Measurements from ENCODE around the gene CFAP119.

DNA sequence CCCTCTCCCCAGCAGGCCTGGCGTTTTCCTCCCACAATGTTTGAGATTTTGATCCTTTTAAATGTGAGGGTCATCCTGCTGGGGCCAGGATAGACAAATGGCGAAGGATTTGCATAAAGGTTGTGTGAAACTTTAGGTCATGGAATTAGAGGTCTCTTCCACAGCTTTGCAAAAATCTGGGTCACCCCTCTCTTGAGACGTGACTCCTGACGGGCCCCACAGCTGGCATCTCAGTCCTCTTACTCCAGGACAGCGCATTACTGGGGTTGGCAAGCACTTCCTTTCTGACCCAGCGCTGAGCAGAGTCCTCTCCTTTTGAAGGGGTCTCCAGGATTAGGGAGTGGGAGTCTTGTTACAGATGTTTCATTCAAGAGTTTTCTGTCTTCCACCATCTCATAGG lies 17.7 kb upstream of the CFAP119 start:
- TF ChIP-seq GABPA (IDR thresholded peaks at IDR 0.05 in 1 of 2, conservative IDR thresholded peaks at IDR 0.05 in 1 of 2): no peak
- TF ChIP-seq, protein P1, sequence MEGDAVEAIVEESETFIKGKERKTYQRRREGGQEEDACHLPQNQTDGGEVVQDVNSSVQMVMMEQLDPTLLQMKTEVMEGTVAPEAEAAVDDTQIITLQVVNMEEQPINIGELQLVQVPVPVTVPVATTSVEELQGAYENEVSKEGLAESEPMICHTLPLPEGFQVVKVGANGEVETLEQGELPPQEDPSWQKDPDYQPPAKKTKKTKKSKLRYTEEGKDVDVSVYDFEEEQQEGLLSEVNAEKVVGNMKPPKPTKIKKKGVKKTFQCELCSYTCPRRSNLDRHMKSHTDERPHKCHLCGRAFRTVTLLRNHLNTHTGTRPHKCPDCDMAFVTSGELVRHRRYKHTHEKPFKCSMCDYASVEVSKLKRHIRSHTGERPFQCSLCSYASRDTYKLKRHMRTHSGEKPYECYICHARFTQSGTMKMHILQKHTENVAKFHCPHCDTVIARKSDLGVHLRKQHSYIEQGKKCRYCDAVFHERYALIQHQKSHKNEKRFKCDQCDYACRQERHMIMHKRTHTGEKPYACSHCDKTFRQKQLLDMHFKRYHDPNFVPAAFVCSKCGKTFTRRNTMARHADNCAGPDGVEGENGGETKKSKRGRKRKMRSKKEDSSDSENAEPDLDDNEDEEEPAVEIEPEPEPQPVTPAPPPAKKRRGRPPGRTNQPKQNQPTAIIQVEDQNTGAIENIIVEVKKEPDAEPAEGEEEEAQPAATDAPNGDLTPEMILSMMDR (IDR thresholded peaks at IDR 0.05; ENCODE audit: low read depth, low read length, missing input control): no peak
- no peak for TF ChIP-seq RAD21 (IDR thresholded peaks at IDR 0.05)
- no peak for TF ChIP-seq YY1 (IDR thresholded peaks at IDR 0.05)
- TF ChIP-seq, protein P2, sequence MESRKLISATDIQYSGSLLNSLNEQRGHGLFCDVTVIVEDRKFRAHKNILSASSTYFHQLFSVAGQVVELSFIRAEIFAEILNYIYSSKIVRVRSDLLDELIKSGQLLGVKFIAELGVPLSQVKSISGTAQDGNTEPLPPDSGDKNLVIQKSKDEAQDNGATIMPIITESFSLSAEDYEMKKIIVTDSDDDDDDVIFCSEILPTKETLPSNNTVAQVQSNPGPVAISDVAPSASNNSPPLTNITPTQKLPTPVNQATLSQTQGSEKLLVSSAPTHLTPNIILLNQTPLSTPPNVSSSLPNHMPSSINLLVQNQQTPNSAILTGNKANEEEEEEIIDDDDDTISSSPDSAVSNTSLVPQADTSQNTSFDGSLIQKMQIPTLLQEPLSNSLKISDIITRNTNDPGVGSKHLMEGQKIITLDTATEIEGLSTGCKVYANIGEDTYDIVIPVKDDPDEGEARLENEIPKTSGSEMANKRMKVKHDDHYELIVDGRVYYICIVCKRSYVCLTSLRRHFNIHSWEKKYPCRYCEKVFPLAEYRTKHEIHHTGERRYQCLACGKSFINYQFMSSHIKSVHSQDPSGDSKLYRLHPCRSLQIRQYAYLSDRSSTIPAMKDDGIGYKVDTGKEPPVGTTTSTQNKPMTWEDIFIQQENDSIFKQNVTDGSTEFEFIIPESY (IDR thresholded peaks at IDR 0.05): no peak
- no peak for TF ChIP-seq SP1 (IDR thresholded peaks at IDR 0.05)
- TF ChIP-seq, protein P3, sequence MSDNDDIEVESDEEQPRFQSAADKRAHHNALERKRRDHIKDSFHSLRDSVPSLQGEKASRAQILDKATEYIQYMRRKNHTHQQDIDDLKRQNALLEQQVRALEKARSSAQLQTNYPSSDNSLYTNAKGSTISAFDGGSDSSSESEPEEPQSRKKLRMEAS (IDR thresholded peaks at IDR 0.05): no peak
- no peak for TF ChIP-seq EGR1 (IDR thresholded peaks at IDR 0.05; ENCODE audit: low read depth in 2 of 2)
- TF ChIP-seq, protein P4, sequence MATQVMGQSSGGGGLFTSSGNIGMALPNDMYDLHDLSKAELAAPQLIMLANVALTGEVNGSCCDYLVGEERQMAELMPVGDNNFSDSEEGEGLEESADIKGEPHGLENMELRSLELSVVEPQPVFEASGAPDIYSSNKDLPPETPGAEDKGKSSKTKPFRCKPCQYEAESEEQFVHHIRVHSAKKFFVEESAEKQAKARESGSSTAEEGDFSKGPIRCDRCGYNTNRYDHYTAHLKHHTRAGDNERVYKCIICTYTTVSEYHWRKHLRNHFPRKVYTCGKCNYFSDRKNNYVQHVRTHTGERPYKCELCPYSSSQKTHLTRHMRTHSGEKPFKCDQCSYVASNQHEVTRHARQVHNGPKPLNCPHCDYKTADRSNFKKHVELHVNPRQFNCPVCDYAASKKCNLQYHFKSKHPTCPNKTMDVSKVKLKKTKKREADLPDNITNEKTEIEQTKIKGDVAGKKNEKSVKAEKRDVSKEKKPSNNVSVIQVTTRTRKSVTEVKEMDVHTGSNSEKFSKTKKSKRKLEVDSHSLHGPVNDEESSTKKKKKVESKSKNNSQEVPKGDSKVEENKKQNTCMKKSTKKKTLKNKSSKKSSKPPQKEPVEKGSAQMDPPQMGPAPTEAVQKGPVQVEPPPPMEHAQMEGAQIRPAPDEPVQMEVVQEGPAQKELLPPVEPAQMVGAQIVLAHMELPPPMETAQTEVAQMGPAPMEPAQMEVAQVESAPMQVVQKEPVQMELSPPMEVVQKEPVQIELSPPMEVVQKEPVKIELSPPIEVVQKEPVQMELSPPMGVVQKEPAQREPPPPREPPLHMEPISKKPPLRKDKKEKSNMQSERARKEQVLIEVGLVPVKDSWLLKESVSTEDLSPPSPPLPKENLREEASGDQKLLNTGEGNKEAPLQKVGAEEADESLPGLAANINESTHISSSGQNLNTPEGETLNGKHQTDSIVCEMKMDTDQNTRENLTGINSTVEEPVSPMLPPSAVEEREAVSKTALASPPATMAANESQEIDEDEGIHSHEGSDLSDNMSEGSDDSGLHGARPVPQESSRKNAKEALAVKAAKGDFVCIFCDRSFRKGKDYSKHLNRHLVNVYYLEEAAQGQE (IDR thresholded peaks at IDR 0.05): no peak
- TF ChIP-seq, protein P5, sequence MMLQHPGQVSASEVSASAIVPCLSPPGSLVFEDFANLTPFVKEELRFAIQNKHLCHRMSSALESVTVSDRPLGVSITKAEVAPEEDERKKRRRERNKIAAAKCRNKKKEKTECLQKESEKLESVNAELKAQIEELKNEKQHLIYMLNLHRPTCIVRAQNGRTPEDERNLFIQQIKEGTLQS (IDR thresholded peaks at IDR 0.05): no peak
